Body of pancreas (tissue), 4 donors: Measurements from ENCODE around the gene PRCP.

Experiments used
- CTCF ChIP-seq, 7 experiments: fragments of 450-650 bp in 4 of 7; fragments of 200-600 bp in 3 of 7; sonication (generic) in 3 of 7; IDR thresholded peaks; one replicate each; pipeline ENCODE4 v1.5.1; 2016 to 2019; ENCODE audit warnings: antibody characterized with exemption in 7 of 7
- POLR2A ChIP-seq, 3 donors: fragments of 450-650 bp; IDR thresholded peaks; one replicate each; pipeline ENCODE4 v1.6.1; 2016; ENCODE audit warnings: antibody characterized with exemption in 3 of 3, mild to moderate bottlenecking in 2 of 3

DNA sequence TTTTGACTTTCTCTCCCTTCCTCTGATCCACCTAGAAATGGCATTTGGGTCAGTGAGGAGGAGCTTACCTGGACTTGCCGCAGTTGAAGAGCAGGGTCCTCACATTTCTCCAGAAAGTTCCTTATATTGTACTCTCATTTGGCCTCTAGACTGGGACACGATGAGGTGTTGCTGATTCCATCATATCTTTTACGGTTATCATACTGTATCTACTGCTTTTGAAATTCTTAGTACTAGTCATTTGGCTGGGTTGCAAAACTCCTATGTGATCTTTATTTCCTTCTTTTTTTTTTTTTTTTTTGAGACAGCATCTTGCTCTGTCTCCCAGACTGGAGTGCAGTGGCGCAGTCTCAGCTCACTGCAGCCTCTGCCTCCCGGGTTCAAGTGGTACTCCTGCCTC, 107.9 kb downstream of the PRCP start:
- TF ChIP-seq CTCF (IDR thresholded peaks at IDR 0.05) (no peak), POLR2A (IDR thresholded peaks at IDR 0.05) (no peak)
